CD4-positive, alpha-beta T cell treated with Interleukin-6 for 4 hours (primary cell): Measurements from ENCODE around the gene SMPX.

Experiments used
- DNase-seq: peaks from one replicate; pipeline ENCODE4 v3.0.0-alpha.2; 2020; ENCODE audit warnings: mixed read lengths

The SMPX gene

GRCh38 chrX:21708116-21708515, 49.8 kb downstream of the SMPX start:
- DNase-seq, result no peak

DNA sequence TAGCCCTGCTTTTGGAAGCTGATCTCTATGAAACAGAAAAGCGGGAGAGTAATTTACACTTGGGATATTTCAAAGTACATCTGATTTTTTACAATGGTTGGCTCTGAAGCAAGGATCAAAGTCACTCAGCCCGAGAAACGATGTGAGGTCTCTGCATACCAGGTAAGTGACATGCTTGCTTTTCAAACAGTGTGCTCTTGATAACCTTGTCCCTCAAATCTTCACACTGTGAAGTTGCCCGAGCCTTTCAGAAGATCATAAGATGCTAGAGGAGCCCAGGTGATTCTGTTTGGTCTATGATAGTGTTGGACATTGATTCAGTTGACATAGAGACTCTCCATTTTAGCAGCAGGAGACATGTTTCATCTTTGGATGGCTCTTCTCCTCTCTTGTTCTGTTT, 52.7 kb downstream of the SMPX start:
- DNase-seq, result no peak

DNA sequence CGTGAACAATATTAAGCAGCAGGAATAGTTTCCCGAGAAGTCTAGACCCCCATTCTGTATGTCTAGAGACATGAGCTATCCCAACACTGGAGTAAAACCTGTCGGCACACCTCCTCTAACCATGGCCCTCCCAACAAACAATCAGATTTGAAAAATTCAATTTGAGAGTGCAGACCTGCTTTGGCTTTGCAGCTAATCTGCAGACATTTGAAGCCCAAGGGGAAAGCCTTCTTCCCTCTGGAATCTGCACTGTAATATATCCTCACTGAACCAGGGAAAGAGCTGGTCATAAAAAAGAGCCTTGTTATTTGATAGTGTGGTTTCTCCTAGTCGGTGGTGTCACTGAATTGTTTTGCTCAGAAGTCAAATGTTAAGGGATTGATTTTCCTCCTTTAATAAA, 55.2 kb downstream of the SMPX start:
- DNase-seq, result no peak

DNA sequence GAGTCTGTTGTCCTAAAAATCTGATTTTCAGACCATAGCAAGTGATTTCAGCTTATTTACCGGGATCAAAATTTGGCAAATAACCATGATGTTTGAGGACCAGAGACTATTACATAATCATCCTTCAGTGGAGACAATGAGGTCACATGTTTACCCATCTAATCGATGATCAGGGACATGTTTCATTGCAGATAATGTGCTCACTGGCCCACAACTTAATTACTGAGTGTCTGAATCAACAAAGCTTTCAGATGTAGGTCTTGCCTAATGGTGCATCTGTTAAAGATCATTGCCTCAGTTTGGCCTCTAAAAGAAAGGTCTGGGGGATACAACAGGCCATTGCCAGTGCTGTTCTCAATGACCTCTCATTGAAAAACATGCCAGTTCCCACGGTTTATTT, 56.9 kb downstream of the SMPX start:
- no peak for DNase-seq

GRCh38 chrX:21700275-21700674, 57.6 kb downstream of the SMPX start:
- no peak for DNase-seq

DNA sequence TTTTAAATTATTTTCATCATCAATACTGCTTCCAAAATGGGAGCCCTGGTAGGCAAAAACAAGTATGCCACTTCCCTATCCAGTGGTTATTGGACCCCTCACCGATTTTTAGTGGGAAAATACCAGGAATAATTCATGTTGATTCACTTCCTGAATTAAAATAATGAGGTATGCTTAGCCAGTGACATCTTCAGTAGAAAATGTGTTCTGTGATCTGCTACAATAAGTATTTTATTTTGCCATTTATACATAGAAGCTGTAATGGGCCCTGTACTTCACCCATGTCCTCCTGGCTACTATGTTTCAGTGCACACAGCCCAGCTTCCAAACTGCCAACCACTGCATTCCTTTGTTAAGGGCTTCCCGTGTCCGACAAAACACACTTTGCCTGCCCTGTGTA, 58.8 kb downstream of the SMPX start:
- no peak for DNase-seq

- DNase-seq, result no peak
These were observed 59.6 kb downstream of the SMPX start for GRCh38 chrX:21698272-21698671.

DNA sequence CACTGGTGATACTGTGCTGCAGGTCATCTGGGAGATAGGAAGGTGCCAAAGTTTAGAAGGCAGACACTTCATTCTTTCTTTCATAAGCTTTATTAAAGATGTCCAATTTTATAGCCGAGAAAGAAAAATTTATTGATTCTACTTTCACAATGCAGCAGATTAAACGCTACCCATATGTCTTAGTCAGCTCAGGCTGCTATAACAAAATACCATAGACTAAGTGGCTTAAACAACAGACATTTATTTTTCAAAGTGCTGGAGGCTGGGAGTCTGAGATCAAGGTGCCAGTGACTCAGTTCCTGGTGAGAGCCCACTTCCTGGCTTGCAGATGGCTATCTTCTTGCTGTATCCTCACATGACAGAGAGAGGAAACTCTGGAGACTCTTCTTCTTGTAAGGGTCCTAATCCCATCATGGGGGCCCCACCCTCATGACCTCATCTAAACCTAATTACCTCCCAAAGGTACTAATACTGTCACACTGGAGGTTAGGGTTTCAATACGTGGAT, 66.4 kb downstream of the SMPX start:
- no peak for DNase-seq

DNA sequence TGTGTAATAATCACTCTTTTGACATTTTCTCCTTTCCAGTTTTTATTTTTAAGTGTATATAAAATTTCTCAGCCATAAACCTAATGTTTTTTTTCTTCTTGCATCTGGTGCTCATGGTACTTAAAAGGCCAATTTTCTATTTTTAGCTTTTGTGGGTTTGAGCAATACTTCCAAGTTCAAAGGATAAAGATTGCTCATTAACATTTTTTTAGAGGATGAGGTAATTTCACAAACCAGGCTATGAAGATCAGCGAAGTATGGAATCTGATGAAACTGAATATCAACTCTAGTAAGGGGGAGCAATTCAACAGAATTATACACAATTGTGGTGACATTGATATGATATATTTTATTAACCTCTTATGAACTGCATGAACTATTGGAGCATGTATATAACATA, 74.0 kb downstream of the SMPX start:
- DNase-seq, result no peak

DNA sequence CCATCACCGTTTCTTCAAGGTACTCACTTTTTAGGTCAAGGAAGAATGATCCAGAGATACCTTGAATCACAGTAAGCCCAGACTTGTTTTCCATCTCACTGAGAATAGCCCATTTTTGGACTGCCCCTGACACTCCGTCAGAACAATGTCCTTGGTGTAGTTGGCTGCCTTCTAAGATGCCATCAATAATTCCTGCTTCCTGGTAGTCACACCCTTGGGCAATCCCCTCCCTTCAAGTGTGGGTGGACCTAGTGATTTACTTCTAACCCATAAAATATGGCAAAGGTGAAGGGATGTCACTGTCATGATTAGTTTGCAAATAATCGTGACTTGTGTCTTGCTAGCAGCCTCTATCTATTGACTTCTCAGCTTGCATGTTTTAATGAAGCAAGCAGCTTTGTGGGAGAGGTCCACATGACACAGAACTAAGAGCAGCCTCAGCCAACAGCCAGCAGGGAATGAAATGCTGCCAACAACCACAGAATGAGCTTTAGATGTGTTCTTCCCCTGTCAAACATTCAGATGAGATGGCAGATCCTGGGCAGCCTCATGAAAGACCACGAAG, 79.8 kb downstream of the SMPX start:
- no peak for DNase-seq

GRCh38 chrX:21675931-21676330, 82.0 kb downstream of the SMPX start:
- DNase-seq, result no peak

DNA sequence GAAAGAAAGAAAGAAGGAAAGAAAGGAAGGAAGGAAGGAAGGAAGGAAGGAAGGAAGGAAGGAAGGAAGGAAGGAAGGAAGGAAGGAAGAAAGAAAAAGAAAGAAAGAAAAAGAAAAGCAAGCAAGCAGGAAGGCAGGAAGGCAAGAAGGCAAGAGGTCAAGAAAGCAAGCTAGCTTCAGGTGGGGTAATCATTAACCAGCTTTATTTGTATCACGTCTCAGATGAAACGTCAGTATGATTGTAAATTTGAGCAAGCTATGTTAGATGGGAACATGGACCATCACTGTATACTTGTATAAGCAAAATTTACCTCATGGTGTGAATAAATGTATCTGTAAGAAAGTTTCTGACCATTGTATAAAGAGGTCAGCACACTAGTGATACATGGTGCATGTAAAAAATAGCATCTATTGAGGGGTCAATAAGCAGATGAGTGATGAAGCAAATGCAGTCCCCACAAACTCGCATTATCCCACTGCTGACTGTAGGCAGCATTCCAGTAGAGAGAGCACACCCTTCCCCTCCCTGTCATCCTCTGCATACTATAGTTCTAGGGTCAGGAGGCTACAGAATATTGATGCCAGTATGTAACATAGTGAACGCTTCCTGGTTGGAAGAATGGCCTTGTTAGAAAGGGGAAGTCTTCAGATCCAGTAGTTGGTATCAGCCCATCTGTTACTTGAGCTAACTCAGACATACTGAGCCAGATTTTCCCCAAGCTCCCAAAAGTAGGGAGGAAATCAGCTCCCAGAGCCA, 83.3 kb downstream of the SMPX start:
- no peak for DNase-seq

DNA sequence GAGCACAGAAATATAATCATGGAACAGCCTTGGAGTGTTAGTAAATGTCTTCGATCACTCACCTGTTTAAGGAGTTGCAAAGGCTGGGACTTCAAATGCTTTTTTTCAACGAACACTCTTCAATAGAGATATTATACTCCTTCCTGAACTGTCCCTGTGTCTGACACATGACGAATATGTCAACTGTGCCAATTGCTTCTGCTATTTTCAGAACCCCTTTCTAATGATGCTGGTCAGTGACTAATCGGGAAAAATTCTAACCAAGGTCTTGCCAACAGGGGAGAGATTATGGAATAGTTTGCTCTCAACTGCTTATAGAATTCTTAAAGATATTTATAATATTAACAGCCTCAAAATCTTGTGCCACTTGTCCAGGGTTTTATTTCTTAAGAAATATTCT, 91.2 kb downstream of the SMPX start:
- DNase-seq, result no peak

DNA sequence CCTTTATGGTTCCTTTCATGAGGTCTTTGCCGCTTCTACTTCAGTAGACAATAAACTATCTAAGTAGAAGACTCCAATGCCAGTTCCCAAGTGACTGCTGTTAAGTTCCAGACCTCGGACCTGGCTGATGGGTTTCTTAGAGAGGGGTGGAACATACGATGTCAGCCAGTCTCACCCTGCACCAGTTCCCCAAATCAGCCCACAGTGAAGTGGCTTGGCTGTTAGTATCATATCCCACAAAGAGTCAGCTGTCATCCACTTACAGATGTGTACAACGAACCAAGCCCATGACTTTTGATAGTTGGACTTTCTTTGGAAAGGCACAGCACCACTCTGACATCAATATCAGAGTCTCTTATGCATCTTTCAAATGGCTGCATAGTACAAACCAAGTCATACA, 91.7 kb downstream of the SMPX start:
- no peak for DNase-seq

GRCh38 chrX:21662761-21663160, 95.2 kb downstream of the SMPX start:
- DNase-seq, result no peak

GRCh38 chrX:21661316-21661715, 96.6 kb downstream of the SMPX start:
- DNase-seq, result no peak

DNA sequence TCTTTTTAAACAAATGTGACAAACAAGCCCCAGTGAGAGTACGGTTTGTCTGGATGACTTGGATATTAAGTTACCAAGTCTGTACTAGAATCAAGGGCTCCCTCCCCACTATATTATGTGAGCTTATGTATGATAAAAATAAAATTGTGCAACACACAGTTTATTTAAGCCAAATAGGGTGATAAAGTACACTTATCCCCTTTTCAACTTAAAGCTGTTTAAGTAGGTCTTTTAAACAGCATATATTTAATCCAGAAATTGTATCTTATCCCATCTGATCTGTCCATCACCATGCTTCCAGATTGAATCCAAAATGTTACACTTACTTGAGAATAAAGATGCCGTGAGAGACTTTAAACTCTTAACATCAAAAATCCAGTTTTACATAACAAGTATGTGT, 97.8 kb downstream of the SMPX start:
- DNase-seq, result no peak

GRCh38 chrX:21659320-21659719, 98.6 kb downstream of the SMPX start:
- DNase-seq, result no peak

DNA sequence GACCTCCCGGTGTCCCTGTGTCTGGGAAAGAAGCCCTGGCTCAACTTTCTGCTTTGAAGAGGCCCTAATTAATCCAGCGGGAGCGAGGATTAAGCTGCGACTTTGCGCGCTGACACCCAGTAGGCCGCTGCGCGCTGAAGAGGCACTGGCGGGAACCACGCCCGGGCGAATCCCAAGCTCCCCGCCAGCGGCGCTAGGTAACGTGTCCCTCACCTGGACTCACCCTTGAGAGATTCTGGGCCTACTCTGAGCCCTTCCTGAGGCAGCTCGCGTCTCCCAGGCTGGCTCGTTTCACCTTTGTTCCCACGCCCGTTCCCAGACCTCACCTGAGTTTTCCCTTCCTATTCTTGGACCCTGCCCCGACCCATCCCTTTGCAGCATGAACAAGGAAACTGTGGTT, 99.2 kb downstream of the SMPX start:
- peak; percentile 32 for DNase-seq

DNA sequence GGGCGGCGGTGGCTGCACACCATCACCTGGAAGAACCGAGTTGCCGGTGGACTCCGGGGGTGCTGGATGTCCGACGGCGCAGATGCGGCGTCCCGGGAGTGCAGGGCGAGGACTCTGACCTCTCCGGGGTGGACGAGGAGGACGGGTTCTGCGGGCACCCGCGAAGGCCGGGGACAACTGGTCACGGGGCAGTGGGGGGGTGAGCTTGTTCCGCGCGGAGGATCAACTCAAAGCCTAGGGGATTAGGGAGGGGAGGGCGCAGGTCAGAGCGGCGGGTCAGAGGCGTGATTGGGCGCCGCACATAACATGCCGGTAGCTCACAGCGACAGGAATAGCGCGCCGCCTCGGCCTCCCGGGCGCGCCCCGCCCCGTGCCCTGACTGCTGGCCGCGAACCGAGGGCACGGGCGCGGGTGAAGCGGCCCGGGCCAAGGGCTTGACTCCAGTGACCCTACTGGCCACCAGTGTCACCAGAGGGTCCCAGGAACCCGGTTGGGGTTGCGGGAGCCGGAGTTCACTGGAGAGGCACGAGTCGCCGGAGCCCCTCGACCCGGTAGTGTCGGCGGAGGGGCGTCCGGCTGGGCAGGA, 99.7 kb downstream of the SMPX start, which contains the start of gene KLHL34:
KLHL34 (minus strand) TSS at position 179 of the 586 bp plus-strand sequence. CDS start 542 bp downstream, outside the sequence.
- peak; percentile 39 for DNase-seq

DNA sequence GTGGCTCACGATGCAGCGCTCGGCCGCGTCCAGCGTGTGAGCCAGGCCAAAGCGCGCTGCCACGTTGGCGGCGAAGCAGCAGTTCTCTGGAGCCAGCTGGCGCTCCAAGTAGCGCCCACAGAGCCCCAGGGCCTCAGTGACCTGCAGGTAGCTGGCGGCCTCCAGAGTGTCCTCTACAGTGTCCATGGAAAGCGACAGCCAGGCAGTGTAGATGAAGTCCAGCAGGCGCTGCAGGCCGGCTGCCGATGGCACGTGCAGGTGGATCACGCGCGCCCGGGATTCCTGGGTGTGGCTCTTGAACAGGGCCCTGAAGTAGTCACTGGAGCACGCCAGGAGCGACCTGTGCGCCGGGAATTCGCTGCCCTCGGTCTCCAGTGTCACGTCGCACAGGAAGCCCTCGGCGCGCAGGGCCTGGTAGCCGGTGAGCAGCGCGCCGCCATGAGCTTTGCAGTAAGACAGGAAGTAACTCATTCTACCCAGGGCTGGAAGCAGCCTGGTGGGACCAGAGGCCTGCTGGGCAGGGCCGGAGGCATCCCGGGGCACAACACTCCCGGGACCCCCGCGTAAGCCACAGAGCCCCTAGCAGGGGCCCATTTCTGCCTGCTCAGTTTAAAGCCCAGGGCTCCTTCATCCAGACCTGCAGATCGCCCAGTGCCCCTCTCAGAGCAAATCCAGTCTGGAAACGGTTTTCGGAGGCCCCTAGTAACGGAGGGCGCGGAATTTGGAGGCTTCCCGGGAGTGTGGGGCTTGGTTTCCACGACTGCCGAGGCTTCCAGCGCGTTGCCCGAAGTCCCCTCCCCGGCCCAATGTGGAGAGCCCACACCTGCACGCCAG, 100.4 kb downstream of the SMPX start:
- peak; percentile 47 for DNase-seq

- no peak for DNase-seq
These were observed 101.2 kb downstream of the SMPX start for GRCh38 chrX:21656587-21657317.
